ENCODE measurements around the gene TSHZ2.

Gene TSHZ2

GRCh38 chr20:53381568-53382262, 409.6 kb downstream of the TSHZ2 start:
- no peak for DNase-seq (ENCODE audit: low read depth, low spot score)

GRCh38 chr20:53382263-53382844, 410.2 kb downstream of the TSHZ2 start:
- no peak for DNase-seq (ENCODE audit: low read depth, low spot score)

GRCh38 chr20:53383916-53384315, 411.8 kb downstream of the TSHZ2 start:
- DNase-seq (ENCODE audit: low read depth, low spot score) = no peak

GRCh38 chr20:53384392-53384791, 412.2 kb downstream of the TSHZ2 start:
- no peak for DNase-seq (ENCODE audit: low read depth, low spot score)

GRCh38 chr20:53385941-53386767, 414.0 kb downstream of the TSHZ2 start:
- no peak for DNase-seq (ENCODE audit: low read depth, low spot score)

GRCh38 chr20:53387983-53388675, 416.0 kb downstream of the TSHZ2 start:
- no peak for DNase-seq (ENCODE audit: low read depth, low spot score)

GRCh38 chr20:53389516-53390300, 417.6 kb downstream of the TSHZ2 start:
- DNase-seq (ENCODE audit: low read depth, low spot score) = no peak

DNA sequence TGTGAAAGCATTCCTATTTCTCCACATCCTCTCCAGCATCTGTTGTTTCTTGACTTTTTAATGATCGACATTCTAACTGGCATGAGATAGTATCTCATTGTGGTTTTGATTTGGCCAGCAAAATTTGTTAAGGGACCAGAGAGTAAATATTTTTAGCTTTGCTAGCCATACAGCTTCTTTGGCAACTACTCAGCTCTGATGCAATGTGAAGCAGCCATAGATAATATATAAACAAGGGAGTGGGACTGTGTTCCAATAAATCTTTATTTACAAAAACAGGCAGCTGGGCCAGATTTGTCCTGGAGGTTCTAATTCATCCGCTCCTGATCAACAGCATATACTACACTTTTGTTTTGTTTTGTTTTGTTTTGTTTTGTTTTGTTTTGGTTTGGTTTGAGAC, 418.6 kb downstream of the TSHZ2 start:
- no peak for DNase-seq (ENCODE audit: low read depth, low spot score)

DNA sequence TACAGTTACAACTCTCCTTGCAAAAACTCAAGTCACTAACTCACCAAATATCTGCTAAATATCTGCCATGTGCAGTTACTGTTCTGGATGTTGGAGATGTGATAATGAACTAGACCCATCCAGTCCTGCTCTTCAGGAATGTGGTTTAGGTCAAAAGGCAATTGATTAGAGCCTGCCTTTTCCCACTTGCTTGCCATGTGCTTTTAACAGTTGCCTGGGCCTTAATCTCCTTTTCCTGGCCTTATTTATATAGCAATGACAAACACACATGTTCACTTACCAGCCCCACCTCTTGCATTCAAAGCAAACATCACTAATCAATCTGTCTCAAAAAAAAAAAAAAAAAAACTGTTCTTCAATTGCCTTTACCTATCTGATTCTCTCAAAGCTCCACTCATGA, 422.3 kb downstream of the TSHZ2 start:
- DNase-seq (ENCODE audit: low read depth, low spot score) = no peak

DNA sequence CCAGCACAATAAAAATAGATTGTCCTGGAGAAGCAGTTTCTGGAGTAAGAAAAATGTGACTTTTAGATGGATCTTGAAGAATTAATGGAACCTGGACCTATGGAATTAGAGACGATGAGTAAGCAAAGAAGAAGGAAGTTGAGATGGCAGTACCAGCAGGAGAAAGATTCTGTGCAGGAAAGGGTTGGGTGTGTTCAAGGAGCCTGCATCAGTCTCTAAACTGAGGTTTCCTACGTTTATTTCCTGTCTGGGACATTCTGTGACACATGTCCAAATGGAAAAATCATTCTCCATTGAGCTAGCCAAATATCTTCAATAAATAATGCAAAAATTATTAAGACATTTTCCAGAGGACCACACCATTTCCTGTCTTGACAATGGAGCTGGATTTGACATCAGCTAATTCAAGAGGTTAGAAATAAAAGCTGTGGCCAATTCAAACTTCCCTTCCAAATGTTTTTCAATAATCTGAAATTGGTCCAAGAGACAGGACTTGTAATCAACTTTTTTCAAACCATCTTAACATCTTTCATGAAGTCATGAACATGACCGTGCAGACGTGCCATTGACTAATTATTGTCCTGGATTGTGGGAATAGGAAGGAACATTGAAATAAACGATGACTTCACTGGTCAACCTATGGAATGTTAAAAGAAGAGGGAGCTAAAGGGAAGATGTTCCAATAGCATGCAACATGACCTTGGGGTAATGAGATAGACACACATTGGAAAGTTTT, 423.2 kb downstream of the TSHZ2 start:
- DNase-seq (ENCODE audit: low read depth, low spot score) = no peak

DNA sequence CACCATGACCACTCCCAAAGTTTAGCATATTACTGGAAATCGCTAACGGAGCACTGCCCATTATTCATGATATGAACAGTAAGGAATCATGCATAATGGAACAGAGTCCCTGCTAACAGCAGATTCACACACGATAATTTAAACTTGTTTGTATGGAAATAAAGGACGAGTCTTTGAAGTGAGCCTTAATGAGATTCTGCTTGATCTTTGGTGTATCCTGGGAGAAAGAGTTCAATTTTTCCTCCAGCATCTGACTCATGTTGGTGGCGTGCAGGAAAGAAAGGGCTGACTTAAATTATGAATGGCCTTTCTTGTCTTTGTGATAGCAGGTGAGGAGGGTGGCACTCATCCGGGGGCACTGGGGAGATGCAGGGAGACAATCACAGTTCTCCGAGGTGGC, 426.9 kb downstream of the TSHZ2 start:
- no peak for DNase-seq (ENCODE audit: low read depth, low spot score)

- no peak for DNase-seq (ENCODE audit: low read depth, low spot score)
These were observed 427.6 kb downstream of the TSHZ2 start for GRCh38 chr20:53399592-53400335.

DNA sequence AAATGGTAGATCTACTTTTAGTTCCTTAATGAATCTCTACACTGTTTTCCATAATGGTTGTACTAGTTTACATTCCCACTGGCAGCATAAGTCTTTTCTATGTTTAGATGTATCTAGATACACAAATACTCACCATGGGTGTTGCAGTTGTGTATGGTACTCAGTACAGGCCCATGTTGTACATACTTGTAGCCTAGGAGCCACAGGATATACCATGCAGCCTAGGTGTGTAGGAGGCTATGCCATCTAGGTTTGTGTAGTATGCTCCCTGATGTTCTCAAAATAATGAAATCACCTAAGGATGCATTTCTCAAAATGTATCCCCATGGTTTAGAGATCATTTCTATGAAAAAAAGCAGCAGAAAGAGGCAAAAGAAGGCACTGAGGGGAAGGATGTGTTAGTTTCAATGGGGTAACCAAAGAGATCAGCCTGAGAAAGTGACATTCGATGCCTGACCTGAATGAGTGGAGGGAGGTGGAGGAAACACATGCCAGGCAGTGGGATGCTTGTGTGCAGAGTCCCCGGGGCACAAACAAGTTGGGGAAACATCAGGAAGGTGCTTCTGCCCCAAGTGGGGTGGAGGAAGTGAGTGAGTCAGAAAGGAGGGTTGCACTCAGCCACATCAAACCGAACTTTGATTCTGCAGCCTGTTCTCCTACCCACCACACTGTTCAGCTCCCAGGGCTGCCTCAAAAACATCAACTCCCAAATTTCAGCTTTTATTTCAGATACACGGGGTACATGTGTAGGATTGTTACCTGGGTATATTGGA, 430.3 kb downstream of the TSHZ2 start:
- DNase-seq (ENCODE audit: low read depth, low spot score) = no peak

- no peak for DNase-seq (ENCODE audit: low read depth, low spot score)
These were observed 430.9 kb downstream of the TSHZ2 start for GRCh38 chr20:53403029-53403428.

- no peak for DNase-seq (ENCODE audit: low read depth, low spot score)
These were observed 433.0 kb downstream of the TSHZ2 start for GRCh38 chr20:53405139-53405538.

DNA sequence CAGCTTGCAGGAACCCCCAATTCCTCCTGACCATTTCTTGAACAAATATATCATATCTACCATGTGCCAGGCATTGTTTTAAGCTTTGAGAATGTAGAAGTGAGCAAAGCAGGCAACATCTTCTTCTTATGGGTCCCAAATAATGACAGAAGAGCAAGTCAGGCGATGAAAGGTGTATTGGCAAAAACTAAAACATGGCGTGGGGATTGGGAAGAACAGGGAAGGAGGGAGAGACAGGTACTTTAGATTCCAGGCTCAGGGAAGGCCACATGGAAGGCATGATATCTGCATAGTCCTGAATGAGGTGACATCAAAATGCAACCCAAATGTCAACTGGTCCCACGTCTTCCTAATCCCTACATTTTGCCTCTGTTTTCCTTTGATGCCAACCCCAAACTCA, 434.4 kb downstream of the TSHZ2 start:
- DNase-seq (ENCODE audit: low read depth, low spot score) = no peak

DNA sequence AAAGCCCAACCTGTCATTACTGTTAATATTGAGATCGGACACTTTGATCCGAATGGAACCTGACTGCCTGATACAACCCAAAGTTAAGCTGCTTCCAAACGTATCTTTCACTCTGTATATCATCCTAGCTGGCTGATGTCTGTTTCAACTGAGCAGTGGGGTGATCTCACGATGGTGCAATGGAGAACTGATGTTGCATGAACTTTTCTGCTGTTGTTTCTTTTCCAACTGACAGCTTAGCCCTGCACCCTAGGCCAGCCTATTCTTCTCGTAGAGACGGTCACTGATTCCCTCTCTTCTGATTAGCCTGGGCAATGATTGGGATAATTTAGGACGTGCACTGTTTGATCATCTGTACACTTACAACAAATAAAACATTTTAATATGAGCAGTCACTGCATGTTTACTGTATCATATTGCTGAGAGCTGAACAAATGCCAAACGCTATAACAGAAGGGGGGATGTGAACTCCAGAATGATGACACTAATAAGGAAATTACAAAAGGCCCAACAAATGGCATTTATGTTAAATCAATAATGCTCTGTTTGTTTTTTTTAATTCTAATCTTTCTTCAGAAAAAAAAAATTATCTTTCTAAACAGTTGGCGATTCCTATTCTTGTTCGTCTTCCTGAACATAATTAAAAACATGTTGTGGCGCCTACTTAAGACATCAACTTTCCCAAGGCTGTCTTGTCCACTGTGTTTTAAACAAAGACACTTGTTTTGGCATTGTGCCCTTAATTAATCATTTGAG, 436.7 kb downstream of the TSHZ2 start:
- DNase-seq (ENCODE audit: low read depth, low spot score) = no peak

DNA sequence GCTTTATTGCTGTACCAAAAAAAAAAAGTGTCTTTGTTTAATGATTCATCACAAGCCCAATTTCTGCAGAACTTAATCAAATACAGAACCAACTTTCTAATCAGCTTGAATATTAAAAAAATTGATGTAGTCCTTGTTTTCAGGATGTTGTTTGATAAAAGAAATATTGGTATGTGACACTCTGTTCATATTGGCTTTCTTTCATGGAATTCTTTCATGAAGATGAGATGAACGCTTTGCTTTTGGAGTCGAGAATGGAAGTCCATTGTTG, 437.2 kb downstream of the TSHZ2 start:
- DNase-seq (ENCODE audit: low read depth, low spot score) = no peak

DNA sequence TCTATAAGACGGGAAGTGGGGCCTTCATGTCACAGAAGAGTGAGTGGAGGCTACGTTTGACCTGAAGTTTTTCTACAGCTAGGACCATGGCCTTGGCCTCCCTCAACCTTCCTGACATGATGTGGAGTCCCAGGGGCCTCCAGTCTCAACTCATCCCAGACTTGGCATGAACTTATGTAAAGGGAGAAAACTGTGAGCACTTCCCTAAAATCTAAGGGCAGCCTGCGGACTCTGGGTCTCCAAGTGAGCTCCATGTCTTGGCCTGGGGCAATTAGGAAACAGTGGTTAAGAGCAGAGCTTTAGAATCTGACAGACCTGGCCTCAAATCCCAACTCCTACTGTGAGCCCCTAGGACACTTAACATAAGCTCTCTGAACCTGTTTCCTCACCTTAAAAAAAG, 439.0 kb downstream of the TSHZ2 start:
- DNase-seq (ENCODE audit: low read depth, low spot score) = no peak
